AG09319 (cell line): ENCODE measurements around the gene TRMT112.
"Not testable (repeated sequence)": the region's sequence is repeated elsewhere in the genome, so short reads cannot be mapped to it uniquely, and the experiment has no call there.

Experiments used
- DNase-seq: peaks from one replicate; pipeline ENCODE4 v3.0.0-alpha.2; 2010; ENCODE audit warnings: low read depth; ENCODE audit errors: extremely low read depth
- CTCF ChIP-seq: IDR thresholded peaks from 2 replicates; pipeline ENCODE4 v1.5.1; 2011; ENCODE audit warnings: low read depth, mild to moderate bottlenecking, inconsistent platforms, low read length, moderate library complexity

Gene TRMT112

GRCh38 chr11:64314146-64314804, 3.1 kb downstream of the TRMT112 start:
- no peak for DNase-seq
- TF ChIP-seq CTCF, result no peak

GRCh38 chr11:64313491-64314145, 3.7 kb downstream of the TRMT112 start:
- DNase-seq, result no peak
- peak; percentile 2 for TF ChIP-seq CTCF

GRCh38 chr11:64312947-64313346, 4.4 kb downstream of the TRMT112 start:
- TF ChIP-seq CTCF, result no peak
- no peak for DNase-seq

- not testable (repeated sequence) for DNase-seq
These were observed 9.6 kb downstream of the TRMT112 start for GRCh38 chr11:64307795-64308194.

GRCh38 chr11:64306876-64307622, 10.3 kb downstream of the TRMT112 start:
- TF ChIP-seq CTCF, result no peak
- no peak for DNase-seq

GRCh38 chr11:64306563-64306875, 10.8 kb downstream of the TRMT112 start:
- no peak for TF ChIP-seq CTCF
- DNase-seq, result no peak

- DNase-seq, result no peak
- peak; percentile 28 for TF ChIP-seq CTCF
These were observed 11.4 kb downstream of the TRMT112 start for GRCh38 chr11:64305691-64306562.
